Activated naive CD8-positive, alpha-beta T cell treated with anti-CD3 and anti-CD28 coated beads, Interleukin-2, amount 50 U/mL, for 24 hours (primary cell): ENCODE results near the gene MAP2K5.

Experiments
- ATAC-seq: fragments of 150-1000 bp; cut with Tn5 transposase; one replicate; pipeline ENCODE4 v1.10.0; 2021
- DNase-seq: peaks from one replicate; pipeline ENCODE4 v3.0.0; 2021
- H3K27ac Mint-ChIP-seq: one replicate; pipeline ENCODE4 v1.8.0; 2021; ENCODE audit warnings: mild to moderate bottlenecking, mixed read lengths
- H3K27me3 Mint-ChIP-seq: one replicate; pipeline ENCODE4 v1.8.0; 2021; ENCODE audit warnings: mixed read lengths
- H3K36me3 Mint-ChIP-seq: one replicate; pipeline ENCODE4 v1.8.0; 2021; ENCODE audit warnings: low read depth, mixed read lengths
- H3K4me1 Mint-ChIP-seq: one replicate; pipeline ENCODE4 v1.8.0; 2021; ENCODE audit warnings: mixed read lengths
- H3K4me3 Mint-ChIP-seq: one replicate; pipeline ENCODE4 v1.8.0; 2021; ENCODE audit warnings: mild to moderate bottlenecking, moderate library complexity, mixed read lengths
- H3K9me3 Mint-ChIP-seq: one replicate; pipeline ENCODE4 v1.8.0; 2021; ENCODE audit warnings: mixed read lengths

Gene MAP2K5

GRCh38 chr15:67512933-67513714, 29.4 kb upstream of the MAP2K5 start:
- no peaks in the 10 kb centered on the region for H3K9me3 Mint-ChIP-seq
- H3K4me3 Mint-ChIP-seq: no peak overlapping the region
- no peaks in the 10 kb centered on the region for H3K27me3 Mint-ChIP-seq
- peaks cover 30% of the 10 kb centered on the region for H3K36me3 Mint-ChIP-seq
- peaks cover 4% of the 10 kb centered on the region for H3K4me1 Mint-ChIP-seq
- ATAC-seq: no peak
- no peak for DNase-seq
- H3K27ac Mint-ChIP-seq: no peak overlapping the region

- Mint-ChIP-seq H3K27ac (peak overlapping the region; percentile 10), H3K9me3 (no peaks in the 10 kb centered on the region), H3K27me3 (no peaks in the 10 kb centered on the region), H3K4me1 (peaks cover 4% of the 10 kb centered on the region), H3K36me3 (peaks cover 28% of the 10 kb centered on the region), H3K4me3 (no peak overlapping the region)
- ATAC-seq: no peak
- DNase-seq: no peak
Observed at GRCh38 chr15:67515090-67515489, 27.4 kb upstream of the MAP2K5 start.

- H3K27me3 Mint-ChIP-seq: no peaks in the 10 kb centered on the region
- H3K9me3 Mint-ChIP-seq: no peaks in the 10 kb centered on the region
- H3K4me3 Mint-ChIP-seq: no peak overlapping the region
- DNase-seq: no peak
- no peak for ATAC-seq
- H3K4me1 Mint-ChIP-seq: peaks cover 5% of the 10 kb centered on the region
- H3K27ac Mint-ChIP-seq: no peak overlapping the region
- peaks cover 25% of the 10 kb centered on the region for H3K36me3 Mint-ChIP-seq
Observed at GRCh38 chr15:67515557-67515956, 26.9 kb upstream of the MAP2K5 start.

- Mint-ChIP-seq H3K9me3 (no peaks in the 10 kb centered on the region), H3K27me3 (no peaks in the 10 kb centered on the region), H3K27ac (peak overlapping the region; percentile 88), H3K36me3 (peaks cover 5% of the 10 kb centered on the region), H3K4me1 (peaks cover 27% of the 10 kb centered on the region), H3K4me3 (peak overlapping the region; percentile 96)
- no peak for ATAC-seq
- DNase-seq: no peak
Observed at GRCh38 chr15:67520321-67521028, 22.0 kb upstream of the MAP2K5 start.

- Mint-ChIP-seq H3K4me3 (peak within 1 kb of the TSS; percentile 96), H3K36me3 (peaks cover 5% of the 10 kb centered on the region), H3K9me3 (no peaks in the 10 kb centered on the region), H3K27ac (peak within 1 kb of the TSS; percentile 97), H3K4me1 (peaks cover 29% of the 10 kb centered on the region), H3K27me3 (no peaks in the 10 kb centered on the region)
- DNase-seq (peak; percentile 87), ATAC-seq (peak; percentile 83)
Observed at GRCh38 chr15:67521029-67521782, 21.3 kb upstream of the MAP2K5 start, which contains the start of gene C15orf61. TSS of gene C15orf61 (plus strand) at chr15:67521131. CDS start at chr15:67521249, 118 bp downstream.

GRCh38 chr15:67521783-67522568, 20.5 kb upstream of the MAP2K5 start:
- Mint-ChIP-seq H3K4me1 (peaks cover 29% of the 10 kb centered on the region), H3K4me3 (peak overlapping the region; percentile 96), H3K27me3 (no peaks in the 10 kb centered on the region), H3K9me3 (no peaks in the 10 kb centered on the region), H3K27ac (peak overlapping the region; percentile 97), H3K36me3 (peaks cover 5% of the 10 kb centered on the region)
- ATAC-seq (no peak), DNase-seq (no peak)

- H3K36me3 Mint-ChIP-seq: peaks cover 5% of the 10 kb centered on the region
- no peak overlapping the region for H3K27ac Mint-ChIP-seq
- DNase-seq (no peak), ATAC-seq (no peak)
- peaks cover 29% of the 10 kb centered on the region for H3K4me1 Mint-ChIP-seq
- no peaks in the 10 kb centered on the region for H3K27me3 Mint-ChIP-seq
- H3K9me3 Mint-ChIP-seq: no peaks in the 10 kb centered on the region
- peak overlapping the region; percentile 96 for H3K4me3 Mint-ChIP-seq
Observed at GRCh38 chr15:67523330-67523729, 19.2 kb upstream of the MAP2K5 start.

- Mint-ChIP-seq H3K4me3 (no peak overlapping the region), H3K4me1 (peaks cover 29% of the 10 kb centered on the region), H3K27ac (no peak overlapping the region), H3K9me3 (no peaks in the 10 kb centered on the region), H3K36me3 (peaks cover 5% of the 10 kb centered on the region), H3K27me3 (no peaks in the 10 kb centered on the region)
- DNase-seq: no peak
- no peak for ATAC-seq
Observed at GRCh38 chr15:67524235-67524634, 18.3 kb upstream of the MAP2K5 start.

- no peak overlapping the region for H3K4me3 Mint-ChIP-seq
- H3K36me3 Mint-ChIP-seq: peaks cover 9% of the 10 kb centered on the region
- DNase-seq (no peak), ATAC-seq (no peak)
- no peaks in the 10 kb centered on the region for H3K9me3 Mint-ChIP-seq
- no peak overlapping the region for H3K27ac Mint-ChIP-seq
- peaks cover 16% of the 10 kb centered on the region for H3K4me1 Mint-ChIP-seq
- H3K27me3 Mint-ChIP-seq: no peaks in the 10 kb centered on the region
Observed at GRCh38 chr15:67528513-67528912, 14.0 kb upstream of the MAP2K5 start.

GRCh38 chr15:67531379-67531914, 11.1 kb upstream of the MAP2K5 start:
- ATAC-seq (peak; percentile 65), DNase-seq (no peak)
- Mint-ChIP-seq H3K27me3 (peaks cover 2% of the 10 kb centered on the region), H3K9me3 (no peaks in the 10 kb centered on the region), H3K4me1 (peaks cover 15% of the 10 kb centered on the region), H3K4me3 (no peak overlapping the region), H3K27ac (no peak overlapping the region), H3K36me3 (peaks cover 4% of the 10 kb centered on the region)

GRCh38 chr15:67533873-67534272, 8.6 kb upstream of the MAP2K5 start:
- ATAC-seq (no peak), DNase-seq (no peak)
- peaks cover 4% of the 10 kb centered on the region for H3K36me3 Mint-ChIP-seq
- H3K27me3 Mint-ChIP-seq: peaks cover 2% of the 10 kb centered on the region
- no peak overlapping the region for H3K4me3 Mint-ChIP-seq
- no peaks in the 10 kb centered on the region for H3K9me3 Mint-ChIP-seq
- H3K27ac Mint-ChIP-seq: no peak overlapping the region
- peaks cover 18% of the 10 kb centered on the region for H3K4me1 Mint-ChIP-seq

GRCh38 chr15:67534360-67534759, 8.1 kb upstream of the MAP2K5 start:
- H3K4me1 Mint-ChIP-seq: peaks cover 23% of the 10 kb centered on the region
- DNase-seq (no peak), ATAC-seq (no peak)
- peaks cover 2% of the 10 kb centered on the region for H3K27me3 Mint-ChIP-seq
- H3K27ac Mint-ChIP-seq: no peak overlapping the region
- no peaks in the 10 kb centered on the region for H3K9me3 Mint-ChIP-seq
- peaks cover 4% of the 10 kb centered on the region for H3K36me3 Mint-ChIP-seq
- no peak overlapping the region for H3K4me3 Mint-ChIP-seq

GRCh38 chr15:67537771-67538170, 4.7 kb upstream of the MAP2K5 start:
- ATAC-seq (no peak), DNase-seq (no peak)
- no peaks in the 10 kb centered on the region for H3K9me3 Mint-ChIP-seq
- H3K4me3 Mint-ChIP-seq: no peak overlapping the region
- no peaks in the 10 kb centered on the region for H3K36me3 Mint-ChIP-seq
- peaks cover 2% of the 10 kb centered on the region for H3K27me3 Mint-ChIP-seq
- no peak overlapping the region for H3K27ac Mint-ChIP-seq
- peaks cover 32% of the 10 kb centered on the region for H3K4me1 Mint-ChIP-seq

- Mint-ChIP-seq H3K27me3 (no peaks in the 10 kb centered on the region), H3K4me1 (peaks cover 51% of the 10 kb centered on the region), H3K27ac (peak overlapping the region; percentile 88), H3K36me3 (peaks cover 3% of the 10 kb centered on the region), H3K4me3 (peak overlapping the region; percentile 96), H3K9me3 (no peaks in the 10 kb centered on the region)
- no peak for DNase-seq
- no peak for ATAC-seq
Observed at GRCh38 chr15:67543348-67543718, 830 bp downstream of the MAP2K5 start.
